Kidney capillary endothelial cell (primary cell): ENCODE measurements around the gene CRYBA2.
A peak's percentile ranks its signal among the peaks of the same experiment; 100 is the strongest.

Source experiments
- DNase-seq: peaks from one replicate; pipeline ENCODE4 v3.0.0-alpha.2; 2018; ENCODE audit warnings: low spot score

Gene CRYBA2

DNA sequence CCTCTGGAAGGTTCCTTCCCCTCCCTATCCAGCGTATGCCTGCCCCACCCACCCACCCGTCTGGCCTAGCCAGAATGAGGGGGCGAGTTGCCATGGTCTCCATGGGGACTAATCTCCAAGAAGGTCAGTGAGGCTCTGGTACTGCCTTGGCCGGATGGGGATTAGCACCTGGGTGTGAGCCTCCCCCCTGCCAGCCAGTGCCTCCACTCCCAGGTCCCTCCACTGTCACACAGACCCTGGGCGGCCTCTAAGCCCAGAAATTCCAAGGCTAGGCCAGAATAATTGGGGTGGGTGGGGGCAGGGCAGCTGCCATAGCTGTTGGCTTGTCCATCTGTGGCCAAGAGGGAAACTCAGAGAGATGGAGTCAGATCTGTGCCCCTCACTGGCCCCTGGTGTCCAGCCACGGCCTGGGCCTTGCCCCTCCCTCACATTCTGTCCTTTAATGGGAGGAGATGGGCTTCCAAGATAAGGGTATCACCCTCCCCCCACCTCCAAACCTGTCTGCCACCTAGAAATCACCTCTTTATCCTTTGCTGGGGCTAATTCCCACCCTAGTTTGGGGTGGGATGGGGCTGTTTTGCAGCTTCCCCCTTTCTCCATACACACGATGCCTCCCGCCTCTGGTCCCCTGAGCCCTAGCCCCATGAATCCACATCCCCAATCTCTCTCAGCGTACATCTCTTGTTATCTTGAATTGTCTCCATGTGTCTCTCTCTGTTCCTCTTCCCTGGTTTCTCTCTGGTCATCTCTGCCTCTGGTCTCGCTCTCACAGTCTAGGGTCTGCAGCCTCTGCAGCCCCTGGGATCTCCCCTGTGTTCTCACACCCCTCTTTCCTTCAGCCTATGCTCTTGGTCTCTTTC is 6.0 kb upstream of the CRYBA2 start:
- DNase-seq = no peak

DNA sequence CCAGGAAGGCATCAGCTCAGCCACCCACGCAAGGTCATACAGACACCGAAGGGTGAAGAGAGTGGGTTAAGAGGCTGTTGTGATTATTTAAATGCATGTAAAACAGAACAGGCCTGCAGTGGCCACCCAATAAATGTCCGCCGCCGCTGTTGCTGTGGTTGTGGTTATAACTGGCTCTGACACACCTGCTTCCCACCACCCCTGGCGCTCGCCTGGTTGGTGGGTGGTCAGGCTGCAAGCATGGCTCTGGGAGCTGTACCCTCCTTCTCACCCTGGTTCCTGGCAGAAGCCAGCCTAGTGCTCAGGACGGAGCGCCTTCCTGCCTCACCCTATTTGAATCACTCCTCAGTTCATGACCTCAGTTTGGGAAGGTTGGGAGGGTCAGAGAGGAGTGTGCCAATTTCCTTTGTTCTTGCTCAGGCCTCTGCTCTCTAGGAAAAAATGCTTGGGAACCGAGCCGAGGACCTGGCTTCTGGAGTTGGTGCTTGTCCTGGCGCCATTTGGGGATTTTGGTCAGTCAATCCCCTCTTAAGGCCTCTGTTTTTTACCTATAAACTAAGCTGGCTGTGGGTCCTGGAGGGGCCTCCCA is 5.3 kb upstream of the CRYBA2 start:
- DNase-seq = no peak

DNA sequence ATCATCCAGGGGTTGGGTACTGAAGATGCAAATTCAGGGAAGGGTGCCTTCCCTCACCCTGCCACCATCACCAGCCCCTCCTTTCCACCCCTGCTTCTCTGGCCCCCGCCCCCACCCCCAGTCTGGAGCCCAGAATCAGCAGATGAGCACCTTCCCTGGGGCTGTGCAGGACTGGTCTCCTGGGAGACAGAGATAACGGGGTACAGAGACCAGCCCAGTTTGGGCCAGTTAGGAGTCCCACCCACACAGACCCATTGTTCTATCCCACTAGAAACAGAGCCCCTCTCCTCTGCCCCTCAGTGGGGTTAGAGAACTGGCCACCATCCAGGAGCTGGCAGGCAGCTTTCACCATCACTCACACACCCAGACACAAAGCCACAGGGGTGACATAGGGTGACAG is 4.5 kb upstream of the CRYBA2 start:
- no peak for DNase-seq

DNA sequence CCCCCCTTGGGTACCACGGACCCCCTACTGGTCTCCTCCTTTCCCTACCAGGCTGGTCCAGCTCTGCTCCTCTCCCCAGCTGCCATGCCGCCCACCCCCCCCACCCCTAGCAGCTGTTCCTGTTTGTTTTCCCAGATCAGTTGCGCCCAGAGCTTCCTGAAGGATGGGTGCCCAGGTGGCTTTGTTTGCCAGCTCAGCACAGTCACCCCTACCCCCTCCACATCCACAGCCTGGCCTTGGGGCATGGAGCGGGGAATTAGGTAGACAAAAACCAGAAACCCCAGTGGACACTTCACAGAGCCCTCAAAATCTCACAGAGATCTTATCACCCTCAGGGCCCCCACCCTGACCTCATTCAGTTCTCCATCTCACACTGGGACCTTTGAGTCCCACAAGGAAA is 3.7 kb upstream of the CRYBA2 start:
- DNase-seq = no peak

DNA sequence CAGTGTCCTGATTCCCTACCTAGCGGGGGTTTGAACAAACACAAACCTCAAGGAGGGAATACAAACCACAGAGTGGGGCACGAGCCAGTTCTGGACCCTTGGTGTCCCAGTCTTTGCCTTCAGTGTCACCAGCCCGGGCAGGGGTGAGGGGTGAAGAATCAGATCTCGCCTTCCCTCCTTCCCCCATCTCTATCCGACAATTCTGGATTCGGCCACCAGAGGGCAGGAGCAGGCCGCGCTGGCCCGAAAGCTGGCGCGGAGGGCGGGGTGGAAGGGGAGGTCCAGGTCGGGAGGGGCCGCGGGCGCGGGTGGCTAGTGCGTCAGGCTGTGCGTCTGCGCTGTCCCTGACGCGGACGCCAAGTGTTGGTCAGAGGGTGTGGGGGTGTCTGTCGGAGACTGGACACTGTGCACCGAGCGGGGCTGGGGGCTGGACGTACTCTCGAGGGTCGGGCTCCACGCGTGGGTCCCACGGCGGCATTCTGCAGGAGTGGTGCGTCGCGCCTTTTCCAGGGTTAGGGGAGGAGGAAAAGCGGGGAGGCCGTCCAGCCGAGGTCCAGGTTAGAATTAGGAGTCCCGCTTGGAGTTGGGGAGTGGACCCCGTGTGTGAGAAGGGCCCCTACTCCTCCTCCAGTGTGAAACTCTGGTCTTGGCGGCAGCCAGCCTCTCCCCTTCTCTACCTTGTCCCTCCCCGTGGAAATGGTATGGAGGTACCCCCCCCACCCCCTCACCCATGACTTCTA is 2.9 kb upstream of the CRYBA2 start:
- peak; percentile 66 for DNase-seq

DNA sequence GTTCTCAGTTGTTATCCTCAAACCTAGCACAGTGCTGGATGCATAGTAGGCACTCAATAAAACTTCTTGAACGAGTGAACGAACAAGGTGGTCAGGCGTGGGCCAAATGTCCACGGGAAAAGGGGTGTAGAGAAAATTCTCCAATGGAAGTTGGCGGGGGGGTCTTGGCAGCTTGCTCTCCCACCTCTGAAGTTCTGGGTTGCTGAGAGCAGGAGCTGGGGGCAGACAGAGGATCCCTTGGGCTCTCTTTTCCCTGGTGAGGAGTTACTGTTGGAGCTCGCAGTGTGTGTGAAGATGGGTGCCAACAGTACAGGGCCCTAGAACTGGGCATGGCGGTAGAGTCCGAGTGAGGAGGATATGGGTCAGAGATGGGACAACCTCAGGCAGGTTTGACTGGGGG is 2.3 kb upstream of the CRYBA2 start:
- no peak for DNase-seq

DNA sequence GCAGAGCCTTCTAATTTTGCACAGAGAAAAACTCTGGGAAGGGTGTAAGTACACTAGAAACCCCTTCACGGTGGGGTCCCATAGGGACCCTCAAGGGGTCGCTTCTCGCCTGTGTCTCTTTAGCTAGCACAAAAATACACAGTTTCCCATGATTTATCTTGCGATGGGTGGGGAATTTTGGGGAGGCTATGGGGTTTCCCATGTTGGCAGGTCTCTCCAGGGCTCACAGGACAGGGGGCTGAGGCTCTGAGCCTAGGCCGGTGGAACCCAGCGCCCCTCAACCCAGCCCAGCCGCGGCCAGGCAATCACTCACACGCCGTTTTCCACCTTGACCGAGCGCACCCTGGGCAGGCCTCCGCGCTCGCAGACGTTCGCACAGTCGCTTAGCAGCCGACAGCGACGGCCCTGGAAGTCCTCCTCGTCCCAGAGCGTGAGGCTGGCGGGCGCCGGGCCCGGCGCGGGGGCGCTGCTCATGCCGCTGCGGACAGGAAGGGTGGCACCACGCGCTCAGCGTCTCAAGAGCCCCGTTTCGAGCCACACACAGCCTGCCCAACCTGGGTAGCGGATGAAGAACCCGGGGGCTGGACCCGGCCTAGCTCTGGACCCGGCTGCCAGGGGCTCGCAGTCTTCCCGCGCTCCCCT is 398 bp downstream of the CRYBA2 start:
- no peak for DNase-seq

DNA sequence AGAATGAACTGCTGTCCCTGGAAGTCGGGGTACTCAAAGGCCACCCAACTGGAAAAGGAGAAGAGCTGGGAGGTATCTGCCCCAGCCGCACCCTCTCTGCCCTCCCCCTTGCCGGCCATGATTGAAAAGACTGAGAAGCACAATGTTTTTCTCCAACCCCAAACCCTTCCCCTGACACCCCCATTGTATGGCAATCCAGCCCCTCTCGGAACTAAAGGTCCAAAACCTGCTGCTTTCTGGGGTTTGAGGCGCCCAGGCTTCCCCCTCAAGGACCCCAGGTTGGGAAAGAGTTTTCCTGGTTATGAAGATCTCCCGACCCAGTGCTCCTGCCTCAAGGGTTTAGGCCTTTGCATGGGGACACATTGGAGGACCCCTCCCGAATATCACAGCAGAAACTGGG is 1.0 kb downstream of the CRYBA2 start:
- no peak for DNase-seq

DNA sequence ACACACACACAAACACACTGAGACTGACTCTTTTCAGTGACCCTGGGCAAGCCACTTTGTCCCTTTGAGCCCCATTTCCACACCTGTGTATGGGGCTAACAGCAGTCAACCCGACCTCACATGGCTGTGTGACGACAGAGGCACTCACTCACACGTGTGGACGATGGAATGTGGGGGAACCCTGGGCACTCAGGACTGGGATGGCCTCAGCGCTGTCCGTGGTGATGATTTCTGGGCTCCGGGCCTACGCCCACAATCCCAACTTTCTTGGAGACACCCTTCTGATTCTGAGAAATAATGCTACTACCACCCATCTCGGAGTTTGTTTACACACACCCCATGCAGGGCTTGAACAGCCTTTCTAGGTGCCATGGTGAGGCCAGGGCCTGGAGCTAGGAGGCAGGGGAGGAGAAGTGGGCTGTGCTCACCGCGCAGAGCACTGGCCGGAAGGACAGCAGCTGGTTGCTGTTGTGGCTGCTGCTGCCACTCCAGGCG is 1.5 kb downstream of the CRYBA2 start:
- no peak for DNase-seq

DNA sequence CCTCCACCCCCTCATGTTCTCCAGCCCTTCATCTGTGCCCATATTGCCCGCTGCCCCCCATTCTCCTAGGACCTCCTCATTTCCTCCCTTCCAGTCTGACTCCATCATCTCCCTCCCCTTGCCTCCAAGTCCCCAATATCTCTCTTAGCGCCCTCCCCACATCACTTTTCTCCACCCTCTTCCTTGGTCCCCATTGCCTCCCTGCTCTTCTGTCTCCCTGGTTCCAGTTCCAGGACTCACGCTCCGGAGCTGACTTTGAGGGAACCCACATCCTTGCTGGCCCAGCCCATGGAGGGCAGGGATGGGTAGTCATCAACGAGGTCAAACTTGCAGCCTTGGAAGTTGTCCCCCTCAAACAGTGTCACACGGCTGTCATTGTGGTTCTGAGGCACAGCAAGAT is 2.6 kb downstream of the CRYBA2 start:
- no peak for DNase-seq

DNA sequence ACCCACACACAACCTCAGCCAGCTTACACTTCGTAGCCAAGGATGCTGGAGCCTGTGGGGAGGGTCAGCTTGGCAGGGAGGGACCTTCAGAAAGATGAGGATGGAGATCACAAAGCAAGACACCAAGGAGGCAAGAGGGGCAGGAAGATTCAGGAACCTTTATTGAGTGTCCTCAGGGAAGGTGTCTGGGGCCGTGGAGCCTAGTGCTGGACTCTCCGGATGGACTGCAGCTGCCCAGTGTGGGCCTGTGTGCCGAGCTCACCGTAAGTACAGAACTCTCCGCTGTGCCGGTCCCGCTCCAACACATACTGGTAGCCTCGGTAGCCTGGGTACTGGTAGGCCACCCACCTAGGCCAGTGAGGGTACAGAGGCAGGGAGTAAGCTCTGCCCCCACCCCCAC is 3.2 kb downstream of the CRYBA2 start:
- DNase-seq = no peak

DNA sequence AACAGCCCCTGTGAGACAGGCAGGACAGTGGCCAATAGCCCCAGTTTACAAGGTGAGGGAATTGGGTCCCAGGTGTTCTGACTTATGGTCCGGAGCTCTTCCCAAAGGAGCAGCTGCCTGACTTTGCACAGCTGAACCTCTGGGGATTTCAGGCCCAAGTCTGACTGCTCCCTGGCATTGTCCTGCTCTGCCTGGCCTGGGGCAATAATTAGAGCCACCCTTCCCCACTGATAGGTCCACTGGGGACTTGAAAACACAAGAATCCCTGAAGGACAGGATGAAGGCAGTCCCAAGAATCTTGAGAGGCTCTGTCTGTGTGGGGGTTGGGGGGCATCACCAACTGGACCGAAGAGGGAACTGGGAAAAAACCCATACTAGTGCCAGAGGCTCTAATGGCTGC is 4.6 kb downstream of the CRYBA2 start:
- no peak for DNase-seq

DNA sequence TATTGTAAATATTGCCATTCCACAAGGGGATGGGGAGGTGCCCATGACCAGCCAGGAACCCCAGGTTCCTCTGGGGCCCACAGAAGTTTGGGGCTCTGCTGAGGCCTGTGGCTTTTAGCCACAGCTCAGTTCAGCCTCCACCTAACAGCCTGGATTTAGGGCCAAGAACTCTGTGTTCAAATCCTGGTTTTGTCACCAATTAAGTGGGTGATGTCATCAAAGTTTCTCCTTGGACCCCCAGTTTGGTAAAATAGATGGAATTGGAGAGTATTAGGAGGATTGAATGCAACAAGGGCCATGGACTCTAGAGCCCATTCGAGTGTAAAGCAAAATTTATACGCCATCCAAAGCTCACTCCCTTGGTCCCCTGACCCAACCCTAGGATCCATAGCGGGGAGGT is 5.1 kb downstream of the CRYBA2 start:
- no peak for DNase-seq

DNA sequence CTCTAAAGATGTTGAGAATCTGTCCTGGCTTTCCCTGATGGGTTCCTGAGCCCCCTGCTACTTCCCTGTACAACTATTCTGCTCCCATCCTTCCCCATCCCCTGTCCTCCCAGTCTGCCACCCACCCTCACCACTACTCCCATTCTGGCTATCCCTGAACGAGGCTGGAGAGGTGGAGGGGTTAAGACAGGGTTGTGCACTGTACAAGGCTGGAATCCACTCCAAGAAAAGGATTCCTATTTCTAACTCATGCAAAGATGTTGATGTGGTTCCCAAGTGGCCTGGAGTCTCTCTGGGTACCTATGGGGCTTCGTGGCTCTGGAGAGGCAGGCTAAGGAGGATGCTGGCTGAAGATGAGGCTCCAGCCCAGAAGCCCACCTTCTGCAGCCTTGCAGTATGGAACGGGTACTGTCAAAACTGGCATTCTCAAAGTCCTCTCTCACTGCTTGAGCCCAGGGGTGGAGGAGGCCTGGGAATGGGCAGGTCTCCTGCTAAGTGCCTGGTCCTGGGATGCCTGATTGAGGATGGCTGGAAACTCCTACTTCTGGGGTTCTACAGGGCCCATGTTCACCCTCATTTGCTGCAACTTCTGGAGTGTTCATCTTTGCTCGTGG is 7.0 kb downstream of the CRYBA2 start:
- DNase-seq = no peak

DNA sequence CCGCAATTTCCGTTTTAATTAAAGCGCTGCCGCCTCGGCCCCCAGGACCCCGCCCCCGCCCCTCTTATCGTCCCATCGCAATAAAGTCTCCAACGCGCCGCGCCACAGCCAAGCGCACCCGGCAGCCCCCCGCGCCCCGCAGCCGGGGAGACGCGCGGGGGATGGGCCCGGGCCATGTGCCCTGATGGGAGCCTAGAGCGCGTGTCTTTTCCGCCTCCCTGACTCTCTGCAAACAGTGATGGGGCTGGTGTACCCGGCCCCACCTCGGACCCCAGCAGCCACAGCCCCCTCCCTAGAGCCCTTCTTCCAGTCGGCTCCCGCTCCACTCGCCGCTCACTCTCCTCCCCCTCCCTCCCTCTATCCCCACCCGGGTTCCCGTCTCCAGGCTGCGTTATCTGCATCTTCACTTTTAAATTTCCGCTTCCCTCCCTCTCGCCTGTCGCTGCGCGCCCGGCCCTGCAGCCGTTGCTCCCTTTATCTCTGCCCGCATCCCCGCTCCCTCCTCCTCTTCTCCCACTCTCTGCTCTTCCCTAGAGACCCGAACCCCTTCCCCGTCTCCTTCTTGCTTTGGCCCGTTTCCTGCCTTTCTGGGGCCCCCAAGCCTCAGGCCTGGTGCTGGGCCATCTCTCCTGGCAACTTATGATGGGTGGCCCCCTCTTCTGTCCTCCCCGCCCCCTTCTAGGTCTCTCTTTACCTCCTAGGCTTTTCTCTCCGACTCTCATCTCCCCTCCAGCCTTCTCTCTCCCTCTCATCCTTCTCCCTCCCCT is 7.7 kb downstream of the CRYBA2 start:
- no peak for DNase-seq

DNA sequence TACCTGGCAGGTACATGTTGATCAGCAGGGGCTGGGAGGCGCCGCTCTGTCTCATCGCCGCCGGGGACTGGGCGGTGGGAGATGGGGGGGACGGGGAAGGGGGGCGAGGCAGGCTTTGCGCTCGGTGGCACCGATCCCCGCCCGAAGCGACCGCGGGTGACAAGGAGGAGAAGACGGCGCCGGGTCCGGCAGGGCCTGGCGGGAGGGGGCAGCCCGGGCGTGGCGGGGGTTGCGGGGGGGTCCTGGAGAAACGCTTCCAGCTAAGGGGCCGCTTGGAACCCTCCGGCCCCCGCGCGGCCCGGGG is 8.2 kb downstream of the CRYBA2 start, which contains the start of gene FEV:
FEV (minus strand) TSS at position 164 of the 304 bp plus-strand sequence; CDS start at position 55, 109 bp downstream.
- DNase-seq = no peak

DNA sequence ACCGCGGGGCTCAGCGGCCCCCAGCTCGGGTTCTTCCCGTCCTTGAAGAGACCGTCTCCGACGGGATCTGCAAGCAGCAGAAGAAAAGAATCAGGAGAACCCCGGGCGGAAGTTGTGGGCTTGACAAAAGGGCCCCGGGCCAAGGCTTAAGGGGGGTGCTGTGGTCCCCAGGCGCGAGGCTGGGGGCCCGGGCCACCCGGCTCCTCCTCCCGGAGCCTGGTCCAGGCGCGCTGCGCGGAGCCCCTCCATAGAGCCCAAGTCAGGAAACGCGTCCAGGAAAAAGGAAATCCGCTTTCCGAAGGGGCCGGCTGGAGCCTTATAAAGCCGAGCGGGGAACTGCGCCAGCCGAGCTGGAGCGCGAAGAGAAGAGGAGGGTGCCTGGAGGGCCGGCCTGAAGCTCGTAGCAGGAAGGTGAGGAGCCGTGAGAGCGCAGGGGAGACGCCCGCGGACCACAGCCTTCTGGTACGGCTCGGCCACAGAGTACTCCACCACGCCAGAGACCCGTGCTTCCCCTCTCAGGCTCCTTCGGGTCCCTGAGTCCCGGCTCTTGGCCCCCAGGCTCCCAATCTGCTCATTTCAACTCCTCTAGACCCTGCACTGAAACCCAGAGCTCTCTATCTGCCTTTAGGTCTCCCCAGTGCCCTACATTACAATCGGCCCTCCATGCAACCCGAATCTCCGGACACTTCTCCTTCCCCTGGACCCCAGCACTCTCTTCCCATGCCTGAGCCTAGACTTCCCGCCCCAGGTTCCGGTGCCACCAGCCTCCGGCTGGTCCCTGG is 8.8 kb downstream of the CRYBA2 start:
- peak; percentile 70 for DNase-seq

DNA sequence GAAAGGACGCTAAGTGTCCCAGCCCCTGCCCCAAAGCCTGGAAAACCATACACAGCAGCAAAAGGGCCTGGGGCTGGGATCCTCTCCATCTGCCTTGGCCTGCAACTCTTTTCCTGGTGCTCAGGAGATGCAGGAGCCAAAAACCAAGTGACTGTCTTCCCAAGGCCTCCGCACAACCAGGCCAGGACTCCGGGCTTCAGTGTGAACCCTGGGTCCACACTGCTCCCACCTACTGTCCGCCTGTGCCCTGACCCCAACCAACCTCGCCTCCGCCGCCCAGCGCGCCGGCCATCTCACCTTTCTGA is 9.3 kb downstream of the CRYBA2 start:
- no peak for DNase-seq

DNA sequence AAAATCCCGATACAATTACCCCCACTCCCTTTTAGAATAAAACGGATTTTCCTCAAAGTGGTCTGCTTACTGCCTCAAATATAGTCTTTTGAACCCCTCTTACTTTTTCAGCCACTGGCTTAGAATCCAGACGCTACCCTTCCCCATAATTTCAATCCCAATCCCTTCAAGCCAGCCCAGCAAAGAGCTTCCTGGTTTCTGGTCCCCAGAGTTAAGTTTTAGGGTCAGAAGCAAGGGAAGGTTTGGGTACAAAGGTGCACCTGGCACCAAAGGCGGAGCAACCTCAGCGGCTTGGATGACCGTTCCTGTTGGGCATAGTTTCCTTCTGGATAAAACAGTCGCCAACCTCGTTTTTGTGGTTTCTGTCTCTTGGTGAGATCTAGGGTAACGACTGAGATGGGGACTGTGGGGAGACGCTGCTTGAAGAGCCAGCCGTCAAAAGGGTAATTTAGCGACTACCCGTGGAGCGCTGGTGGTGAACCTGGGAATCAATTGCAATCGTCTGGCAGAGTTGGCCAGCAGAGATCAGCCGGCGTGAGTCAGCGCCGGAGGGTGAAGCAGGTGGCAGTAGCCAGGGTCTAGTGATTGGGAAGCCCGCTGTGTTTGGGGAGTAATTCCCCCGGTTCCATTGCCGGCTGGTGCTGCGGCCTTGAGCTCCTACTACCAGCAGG is 9.8 kb downstream of the CRYBA2 start:
- DNase-seq = no peak

DNA sequence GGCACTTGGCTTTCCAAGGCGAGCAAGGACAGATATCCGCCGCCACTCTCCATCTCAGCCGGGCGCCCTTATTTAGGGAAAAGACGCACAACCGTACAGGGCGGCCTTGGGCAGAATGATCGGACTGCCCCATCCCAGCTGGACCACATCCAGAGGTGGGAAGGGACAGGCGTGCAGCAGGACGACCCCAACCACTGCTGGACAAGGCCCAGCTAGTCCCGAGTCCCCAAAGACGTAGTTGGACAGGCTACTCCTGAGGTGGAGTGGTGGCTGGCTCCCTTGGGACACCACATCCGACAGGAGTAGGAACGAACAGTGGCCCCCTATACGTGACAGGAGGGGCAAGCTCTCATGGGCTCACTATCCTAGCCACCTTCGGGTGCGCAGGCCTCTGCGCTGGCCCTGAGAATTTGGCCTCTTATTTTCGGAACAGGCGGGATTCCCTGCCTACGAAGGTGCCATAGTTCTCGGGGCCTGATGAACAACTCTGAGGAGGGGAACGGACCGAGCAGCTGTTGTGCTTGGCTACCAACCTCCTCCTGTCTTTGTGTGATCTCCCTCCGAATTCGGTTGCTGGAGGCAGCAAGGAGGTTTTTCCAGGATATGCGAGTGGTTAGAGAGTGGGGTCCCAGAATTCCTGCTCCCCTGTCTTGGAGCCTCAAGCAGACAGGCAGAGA is 10.5 kb downstream of the CRYBA2 start:
- DNase-seq = no peak
